COLO668 (cell line): ENCODE data around the gene CHCHD3.

Source experiments
- DNase-seq: peaks from one replicate; lab custom pipeline; 2025; ENCODE audit not compliant: unreplicated experiment; lab: John Stamatoyannopoulos, UW

Gene CHCHD3

DNA sequence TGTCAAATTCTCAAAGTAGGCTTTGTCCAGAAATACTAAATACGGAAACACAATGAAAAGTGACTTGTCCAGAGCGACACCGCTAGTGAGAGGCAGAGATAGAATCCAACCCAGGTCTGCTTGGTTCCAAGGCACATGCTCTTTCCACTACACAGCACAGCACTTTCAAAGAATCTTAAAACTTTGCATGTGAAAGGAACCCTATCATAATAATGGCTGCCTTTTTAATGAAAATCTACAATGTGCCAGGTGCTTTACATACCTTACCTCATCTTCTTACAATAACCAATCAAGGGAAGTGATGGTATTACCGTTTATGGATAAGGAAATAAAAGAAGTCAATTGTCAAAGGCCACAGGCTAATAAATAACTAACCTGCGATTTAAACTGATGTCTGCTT is 2.6 kb downstream of the CHCHD3 start:
- DNase-seq: no peak

DNA sequence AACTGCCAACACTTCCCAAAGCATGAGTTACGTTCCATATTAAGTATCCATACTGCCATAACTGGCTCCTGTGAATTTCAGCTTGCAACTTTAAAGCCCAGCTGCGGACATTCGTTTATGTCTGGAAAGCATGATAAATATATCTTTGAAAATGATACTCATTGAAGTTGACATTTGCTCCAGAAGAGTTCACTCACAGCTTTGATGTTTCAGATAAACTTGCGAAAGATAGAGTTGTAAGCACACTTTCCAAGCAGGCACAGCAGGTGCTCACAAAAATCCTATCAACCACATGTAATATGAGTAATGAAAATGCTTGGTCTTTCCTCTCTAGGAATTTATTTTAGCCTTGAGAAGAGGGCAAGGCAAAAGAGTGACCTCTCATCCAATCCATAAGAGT is 4.5 kb downstream of the CHCHD3 start:
- no peak for DNase-seq

DNA sequence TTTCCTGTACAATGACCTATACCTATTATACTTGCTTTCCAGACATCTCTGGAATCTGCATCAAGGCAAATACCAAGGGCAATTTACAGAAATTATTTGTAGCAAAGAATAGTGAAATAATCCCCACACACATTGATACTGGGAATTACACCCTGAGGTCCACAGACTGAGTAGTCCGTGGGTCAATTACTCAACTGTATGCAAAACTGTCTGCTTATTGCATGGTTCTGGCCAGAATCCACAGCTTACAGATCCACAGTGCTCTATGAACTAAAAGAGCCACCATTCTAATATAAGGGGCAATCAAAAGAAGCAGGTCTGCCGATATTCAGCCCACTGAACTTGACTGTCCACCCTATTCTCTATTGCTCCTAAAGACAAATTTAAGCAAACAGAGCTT is 5.7 kb downstream of the CHCHD3 start:
- DNase-seq: no peak

DNA sequence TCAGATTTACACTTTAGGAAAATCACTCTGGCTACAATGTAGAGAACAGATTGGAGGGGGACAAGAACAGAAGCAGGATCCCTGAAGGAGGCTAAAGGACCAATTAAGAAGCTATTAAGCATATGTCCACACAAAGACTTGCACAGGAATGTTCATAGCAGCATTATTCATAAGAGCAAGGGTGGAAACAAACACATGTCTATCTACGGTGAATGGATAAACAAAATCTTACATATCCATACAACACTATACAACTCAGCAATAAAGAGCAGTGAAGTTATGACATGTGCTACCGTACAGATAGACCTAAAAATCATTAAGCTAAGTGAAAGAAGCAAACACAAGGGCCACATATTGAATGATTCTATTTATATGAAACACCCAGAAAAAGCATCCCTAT is 10.4 kb downstream of the CHCHD3 start:
- DNase-seq: no peak

DNA sequence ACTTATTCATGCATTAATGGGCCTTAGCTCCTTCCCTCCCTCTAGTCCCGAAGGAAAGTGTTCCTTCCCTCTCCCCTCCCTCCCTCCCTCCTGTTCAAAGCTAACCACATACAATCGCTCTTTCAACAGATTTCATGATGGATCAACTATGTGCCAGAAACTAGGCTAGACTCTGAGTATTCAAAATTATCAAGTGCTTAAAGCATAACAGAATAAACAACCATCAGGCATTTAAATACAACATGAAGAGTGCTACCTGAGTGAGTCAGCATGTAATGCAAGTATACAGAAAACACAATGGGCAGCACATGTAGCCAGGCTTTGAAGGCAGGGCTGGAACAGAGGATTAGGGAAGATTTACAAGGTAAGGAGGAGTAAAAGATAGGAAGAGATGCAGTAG is 11.3 kb downstream of the CHCHD3 start:
- no peak for DNase-seq

DNA sequence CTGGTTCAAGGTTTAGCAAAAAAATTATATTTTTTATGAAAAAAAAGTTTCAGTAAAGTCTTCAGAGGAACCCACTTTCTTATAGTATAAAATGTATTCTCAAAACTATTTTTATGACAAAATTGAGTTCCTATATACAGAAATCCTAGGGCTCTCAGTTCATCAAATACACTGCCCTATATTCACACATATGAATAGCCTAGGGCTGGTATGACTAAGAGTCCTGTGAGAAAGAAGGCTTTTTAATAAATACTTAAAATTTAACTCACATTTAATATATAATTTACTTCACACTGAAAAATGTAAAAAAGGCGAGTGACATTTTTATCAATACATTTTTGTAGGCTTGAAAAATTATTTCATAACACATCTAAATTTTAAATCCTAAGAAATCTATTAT is 16.6 kb downstream of the CHCHD3 start:
- DNase-seq: no peak

DNA sequence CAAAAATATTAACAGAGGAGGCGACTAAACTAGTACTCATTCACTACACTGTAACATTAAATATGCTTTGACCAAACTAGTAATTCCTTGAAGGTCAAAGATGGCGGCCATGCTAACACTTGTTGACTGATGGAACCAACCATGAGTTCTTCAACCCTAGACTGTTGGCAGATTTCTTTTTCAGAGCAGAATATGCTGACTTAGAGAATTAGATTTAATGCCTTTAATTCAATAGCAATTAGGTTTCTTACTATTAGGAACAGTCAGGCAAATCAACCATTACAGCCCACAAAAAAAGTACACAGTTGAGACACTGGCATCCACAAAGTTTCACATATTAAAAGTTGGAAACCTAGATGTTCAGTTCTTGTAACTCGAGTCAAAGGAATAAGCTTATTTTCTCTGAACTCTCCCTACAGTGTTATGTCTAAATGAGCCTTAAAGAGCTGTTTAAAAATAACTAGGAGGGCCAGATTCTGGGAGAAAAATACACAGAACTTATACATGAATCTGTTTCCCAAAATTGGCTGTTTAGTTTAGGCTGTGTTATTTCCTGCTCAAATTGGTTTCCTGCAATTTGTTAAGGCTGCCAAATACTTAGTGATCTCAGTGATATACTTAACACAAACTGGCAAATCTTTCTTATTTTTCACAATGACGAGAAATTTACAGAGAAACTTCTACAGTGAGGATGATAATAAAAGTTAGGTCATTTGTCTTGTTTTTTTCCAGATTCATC is 17.6 kb downstream of the CHCHD3 start:
- no peak for DNase-seq

DNA sequence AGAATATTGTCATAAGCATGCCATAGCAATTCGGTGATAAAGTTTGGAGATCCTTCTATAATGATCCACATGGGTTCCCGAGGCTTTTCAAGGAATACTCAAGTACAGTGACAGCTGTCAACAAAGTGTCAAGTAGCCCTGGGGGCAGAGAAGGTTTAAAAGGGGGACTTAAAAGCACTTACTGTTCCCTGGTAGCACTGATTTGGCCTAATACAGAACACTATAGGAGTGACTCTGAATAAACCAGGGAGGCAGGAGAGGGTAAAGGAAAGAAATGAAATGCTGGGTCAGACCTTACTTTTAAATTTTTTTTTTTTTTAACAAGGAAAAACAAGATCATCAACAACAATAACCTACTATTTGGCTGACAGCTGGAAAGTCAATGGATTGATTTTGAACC is 20.1 kb downstream of the CHCHD3 start:
- DNase-seq: no peak

DNA sequence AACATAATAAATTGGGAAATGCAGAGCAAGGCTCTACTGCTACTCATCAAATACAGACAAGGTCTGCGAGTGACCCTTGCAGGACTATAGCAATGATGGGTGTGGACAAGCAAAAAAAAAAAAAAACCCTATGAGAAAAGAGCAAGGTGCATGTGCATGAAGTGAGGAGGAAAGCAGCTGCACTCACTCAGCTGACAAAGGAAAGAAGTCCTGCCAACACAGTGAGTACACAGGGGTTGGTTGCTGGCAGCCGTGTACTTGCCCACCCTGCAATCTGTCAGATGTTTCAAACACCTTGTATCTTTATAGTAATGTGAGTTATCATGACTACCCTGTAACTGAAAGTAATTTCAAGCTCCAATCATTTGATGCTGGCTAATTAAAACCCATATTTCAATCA is 20.5 kb downstream of the CHCHD3 start:
- DNase-seq: no peak

DNA sequence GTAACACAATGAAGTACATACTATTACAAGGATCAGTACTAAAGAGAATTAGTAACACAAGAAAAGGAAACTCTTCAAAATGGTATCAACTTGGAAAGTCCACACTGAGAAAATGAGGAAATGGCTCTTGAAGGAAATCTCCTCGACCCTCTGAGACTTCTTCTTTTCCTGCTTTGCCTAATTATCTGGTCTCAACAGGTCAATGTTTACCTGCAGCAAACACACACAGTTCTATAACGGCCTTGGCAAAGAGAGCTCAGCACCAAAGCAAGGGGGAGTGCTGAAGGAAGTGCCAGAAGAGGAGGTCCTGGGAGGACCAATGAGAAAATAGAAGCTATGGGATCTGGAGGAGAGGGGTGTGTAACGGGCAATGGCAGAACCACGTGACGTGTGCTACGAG is 21.9 kb downstream of the CHCHD3 start:
- no peak for DNase-seq

DNA sequence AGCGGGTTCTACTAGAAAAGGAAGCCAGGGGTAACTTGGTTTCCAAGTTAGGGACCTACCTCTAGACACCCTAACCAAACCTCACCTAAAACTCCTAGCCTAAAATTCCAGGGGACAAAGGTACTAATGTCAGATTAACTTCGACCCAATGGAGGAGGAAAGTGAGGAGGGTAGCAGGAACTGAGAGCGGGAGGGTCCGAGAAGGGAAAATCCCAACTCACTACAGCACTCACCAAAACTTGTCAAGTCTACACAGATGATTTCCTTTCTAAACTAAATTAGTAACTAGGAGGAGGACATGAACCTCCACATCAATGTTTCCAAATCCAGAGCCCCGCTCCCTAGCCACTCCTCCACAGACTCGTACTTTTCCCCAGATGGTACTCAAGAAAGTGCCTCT is 22.6 kb downstream of the CHCHD3 start:
- DNase-seq: no peak

DNA sequence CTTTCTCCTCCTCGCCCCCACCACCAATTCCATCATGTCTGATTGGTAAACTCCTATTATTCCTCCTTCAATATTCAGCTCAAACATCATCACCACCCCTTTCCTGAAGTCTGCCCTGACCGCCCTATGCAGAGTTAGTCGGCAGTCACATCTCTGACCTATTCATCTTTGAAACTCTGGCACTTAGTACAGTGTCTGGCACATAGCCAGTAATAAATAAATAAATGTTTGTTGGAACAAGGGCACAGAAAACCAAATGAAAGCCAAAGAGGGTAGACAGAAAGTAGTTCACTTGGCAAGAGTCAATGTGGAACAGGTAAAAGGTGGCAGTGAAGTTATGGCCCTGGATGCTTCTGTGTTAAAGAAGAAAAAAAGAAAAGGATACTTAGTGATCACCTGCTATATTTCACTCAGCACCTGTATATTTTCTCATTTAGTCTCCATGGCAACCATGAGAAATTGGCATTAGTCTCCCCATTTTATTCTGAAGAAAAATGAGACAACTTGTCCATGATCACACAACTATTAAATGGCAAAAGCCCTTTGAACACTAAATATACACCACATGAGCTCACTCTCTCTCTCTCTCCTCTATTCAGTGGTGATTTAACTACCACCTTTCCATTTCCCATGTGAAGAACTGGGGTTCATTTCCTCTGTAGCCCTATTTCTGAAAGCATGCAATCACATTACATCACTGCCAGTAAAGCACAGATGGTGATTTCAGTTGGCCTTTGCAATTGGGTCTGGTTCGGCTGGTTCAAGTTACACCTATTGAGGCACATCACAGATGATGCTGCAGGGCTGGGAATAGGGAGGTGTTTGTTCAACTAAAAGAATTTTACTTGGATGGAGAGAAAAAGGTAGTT is 25.3 kb downstream of the CHCHD3 start:
- no peak for DNase-seq

DNA sequence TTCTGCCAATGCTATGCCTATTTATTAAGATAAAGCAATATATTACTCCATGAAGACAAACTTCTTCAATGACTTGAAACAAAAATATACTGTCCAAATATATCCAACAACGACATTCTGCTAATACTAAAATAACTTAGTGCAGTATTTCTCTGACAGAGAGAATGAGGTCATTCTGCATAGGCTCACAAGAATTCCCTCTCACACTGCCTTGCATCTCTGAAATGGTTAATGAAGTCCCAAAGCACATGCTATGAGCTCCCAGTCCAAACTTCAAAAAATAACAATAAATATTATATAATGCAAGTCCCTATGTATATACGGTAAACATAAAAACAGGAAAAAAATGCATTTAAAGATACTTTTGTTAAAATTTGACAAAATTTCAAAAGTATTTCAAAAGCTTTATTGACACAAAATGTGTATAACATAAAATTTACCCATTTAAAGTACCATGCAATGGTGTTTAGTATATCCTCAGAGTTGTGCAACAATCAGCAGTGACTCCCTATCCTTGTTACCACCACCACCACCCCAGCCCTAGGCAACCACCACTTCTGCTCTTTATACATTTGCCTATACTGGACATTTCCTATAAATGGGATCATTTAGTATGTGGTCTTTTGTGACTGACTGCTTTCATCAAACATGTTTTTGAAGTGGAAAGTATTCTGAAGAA is 27.6 kb downstream of the CHCHD3 start:
- no peak for DNase-seq

DNA sequence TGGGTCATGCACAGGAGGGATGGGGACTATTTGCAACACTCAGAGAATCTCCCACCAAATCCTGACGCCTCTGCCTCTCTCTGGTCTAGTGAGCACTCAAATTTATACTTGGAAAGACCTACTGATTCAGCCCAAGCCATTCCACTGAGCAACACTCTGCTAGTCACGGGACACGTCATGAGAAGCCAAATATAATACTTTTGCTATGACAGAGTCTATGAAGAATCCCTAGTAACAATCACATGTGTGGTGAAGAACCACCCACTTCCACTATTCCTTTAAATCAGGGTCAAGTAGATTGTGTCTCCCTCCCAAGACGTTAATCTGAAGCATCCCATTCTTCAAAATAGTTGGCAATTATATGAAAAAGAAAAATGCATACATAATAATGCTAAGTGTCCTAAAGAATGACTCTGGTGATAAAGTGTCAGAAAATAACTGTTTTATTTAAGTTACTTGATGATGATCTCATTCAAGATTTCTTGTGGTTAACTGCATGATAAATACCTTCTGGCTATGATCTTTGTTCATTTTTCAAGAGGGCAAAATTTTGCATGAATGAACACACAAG is 28.5 kb downstream of the CHCHD3 start:
- DNase-seq: no peak

DNA sequence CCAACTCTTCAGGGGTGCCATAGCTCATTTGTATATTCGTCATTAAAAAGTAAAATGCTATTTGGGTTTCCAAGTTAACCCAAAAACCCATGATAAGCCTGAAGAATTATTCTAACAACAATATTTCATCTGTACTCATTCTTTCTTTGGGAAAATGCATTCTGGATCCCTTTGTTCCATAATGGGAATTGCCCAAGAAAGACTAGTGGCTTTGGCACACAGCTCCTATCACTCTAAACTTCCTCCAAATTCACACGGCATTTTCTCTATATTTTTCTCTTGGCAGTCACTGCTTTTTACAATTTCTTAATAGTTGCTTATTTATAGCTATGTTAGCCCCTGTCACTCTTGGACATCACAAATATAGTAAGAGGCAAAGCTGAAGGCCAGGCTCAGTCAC is 29.1 kb downstream of the CHCHD3 start:
- DNase-seq: no peak

DNA sequence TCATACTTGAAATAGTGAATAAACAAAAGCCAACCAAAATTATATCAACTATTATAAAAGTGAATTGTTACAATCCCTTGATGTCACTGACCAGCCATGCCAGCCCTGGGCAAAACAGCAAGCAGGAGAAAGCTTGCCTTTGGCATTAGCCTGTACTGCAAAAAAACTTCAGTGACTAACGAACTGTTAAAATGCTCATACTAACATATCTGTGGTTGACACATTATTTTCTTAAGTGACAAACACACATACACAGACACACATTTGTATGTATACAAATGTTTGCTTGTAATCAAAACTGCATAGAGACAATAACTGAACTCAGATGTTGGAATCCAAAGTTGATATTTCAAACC is 29.5 kb downstream of the CHCHD3 start:
- DNase-seq: no peak

DNA sequence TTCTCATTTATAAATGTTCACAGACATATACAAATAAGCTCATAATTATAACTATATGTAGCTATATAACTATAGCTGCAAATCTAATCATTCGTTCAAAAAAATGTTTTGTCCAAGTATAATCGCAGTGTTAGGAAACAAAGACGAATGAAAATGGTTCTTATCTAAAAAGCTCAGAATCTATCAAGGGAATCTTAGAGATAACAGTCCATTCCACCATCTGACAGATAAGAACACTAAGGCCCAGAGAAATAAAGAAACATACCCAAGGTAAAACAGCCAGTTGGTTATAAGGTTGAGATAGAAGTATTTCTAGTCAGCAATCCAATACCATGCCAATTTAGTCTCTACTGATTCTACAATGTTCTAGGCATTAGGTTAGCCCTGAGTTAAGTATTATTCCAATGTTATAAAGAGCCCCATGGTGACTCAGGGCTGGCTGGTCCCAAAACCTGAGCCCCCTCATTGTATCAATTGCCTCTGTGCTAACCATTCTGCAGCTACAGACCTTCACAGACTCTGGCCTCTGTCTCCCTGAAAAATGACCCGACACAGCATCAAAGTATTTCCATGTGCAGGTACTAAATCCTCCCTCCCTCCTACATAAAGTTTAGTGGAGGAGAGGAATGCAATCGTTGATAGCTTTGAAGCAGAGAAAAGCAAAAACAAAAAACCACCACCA is 30.0 kb downstream of the CHCHD3 start:
- DNase-seq: no peak

DNA sequence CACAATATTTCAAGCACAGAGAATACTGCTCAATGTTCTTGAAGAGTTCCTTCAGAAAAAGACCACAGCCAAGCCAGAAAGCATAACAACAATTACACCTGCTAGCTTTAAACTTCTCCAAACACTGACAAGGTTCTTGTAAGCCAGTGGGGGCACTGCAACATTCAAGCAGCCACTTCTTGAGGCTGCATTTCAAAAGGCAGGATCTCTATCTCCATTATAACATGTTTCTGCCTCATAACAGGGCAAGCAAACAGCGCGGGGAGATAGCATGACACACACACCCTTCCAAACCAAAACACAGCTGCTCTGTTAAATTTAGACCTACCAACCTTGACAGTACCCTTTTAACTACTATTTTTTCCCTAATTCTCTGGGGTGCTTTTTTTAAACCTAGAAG is 30.8 kb downstream of the CHCHD3 start:
- no peak for DNase-seq

DNA sequence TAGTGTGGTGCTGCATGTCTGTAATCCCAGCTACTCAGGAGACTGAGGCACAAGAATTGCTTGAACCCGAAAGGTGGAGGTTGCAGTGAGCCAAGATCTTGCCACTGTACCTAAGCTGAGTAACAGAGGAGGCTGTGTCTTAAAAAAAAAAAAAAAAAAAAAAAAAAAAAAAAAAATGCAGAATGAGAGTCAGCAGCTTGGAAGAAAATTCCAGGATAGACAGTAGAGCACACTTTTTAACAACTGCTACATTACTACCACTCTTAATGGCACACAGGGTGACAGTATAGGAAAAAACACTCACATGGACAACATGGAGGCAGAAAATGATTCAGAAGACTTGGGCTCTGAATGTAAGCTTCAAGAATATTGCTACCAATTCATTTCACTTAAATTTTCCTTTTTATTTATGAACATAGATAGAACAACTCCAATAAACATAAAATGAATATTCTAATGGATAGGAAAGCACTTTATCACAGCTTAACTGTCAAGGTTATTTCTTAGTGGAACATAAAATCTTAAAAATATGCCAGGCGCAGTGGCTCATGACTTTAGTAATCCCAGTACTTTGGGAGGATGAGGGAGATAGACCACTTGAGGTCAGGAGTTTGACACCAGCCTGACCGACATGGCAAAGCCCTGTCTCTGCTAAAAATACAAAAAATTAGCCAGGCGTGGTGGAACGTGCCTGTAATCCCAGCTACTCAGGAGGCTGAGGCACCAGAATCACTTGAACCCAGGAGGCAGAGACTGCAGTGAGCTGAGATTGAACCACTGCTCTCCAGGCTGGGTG is 31.5 kb downstream of the CHCHD3 start:
- DNase-seq: no peak

DNA sequence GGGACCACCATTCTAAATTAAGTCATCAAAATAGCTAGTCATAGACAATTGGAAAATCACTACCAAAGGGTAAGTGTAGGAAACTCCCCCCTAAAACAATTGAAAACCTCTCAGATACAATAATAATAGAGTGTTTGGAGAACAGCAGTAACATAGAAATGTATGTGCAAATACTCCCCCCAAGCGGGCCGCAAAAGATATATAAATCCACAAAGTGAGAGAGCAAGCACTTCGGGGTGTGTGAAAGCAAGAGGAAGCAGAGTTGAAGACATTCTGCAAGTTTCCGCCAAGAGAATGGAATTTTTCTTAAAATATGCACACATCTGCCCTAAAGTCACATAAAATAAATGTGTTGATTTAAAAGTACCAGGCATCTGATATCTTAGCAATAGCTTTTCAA is 33.3 kb downstream of the CHCHD3 start:
- no peak for DNase-seq
